ENCODE data around the gene TUNAR. TPM values are rescaled to one million over a fixed set of nuclear protein-coding genes. Genes with fewer than 3 reads are reported as not detected.

Gene TUNAR
- polyA plus RNA-seq, 1 donor from 2014 or later, result 33.2 TPM

DNA sequence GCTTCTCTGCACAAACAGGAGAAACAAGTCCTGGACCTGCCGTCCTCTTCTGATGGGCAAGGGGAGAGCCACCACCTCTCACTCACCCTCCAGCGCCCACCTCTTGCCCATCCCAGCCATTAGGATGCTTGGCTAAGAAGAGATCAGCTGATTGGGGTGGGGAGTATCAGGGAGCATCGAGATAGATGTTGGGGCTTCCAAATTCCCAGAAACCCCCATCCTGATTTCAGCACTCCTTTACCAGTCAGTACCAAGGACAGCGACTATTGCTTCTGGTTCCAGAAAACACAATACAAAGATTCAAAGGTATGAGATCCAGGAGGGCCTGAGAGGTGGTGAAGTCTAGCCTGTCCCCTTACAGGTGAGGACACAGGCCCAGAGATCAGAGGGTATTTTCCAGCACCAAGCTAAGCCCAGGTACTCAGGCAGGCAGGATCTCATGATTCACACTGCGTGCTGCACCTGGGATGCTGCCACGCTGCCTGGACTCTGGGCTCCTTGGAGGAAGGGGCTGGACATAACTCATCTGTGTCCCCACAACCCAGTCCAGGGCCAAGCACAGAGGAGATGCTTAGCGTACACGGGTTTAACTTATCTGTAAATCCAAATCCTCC is 76.6 kb downstream of the TUNAR start:
- H3K4me2 ChIP-seq (ENCODE audit: low read length), result no peak overlapping the region
- TF ChIP-seq MXI1 (conservative IDR thresholded peaks at IDR 0.05; ENCODE audit: poor library complexity, severe bottlenecking), result no peak
- TF ChIP-seq, protein P1, sequence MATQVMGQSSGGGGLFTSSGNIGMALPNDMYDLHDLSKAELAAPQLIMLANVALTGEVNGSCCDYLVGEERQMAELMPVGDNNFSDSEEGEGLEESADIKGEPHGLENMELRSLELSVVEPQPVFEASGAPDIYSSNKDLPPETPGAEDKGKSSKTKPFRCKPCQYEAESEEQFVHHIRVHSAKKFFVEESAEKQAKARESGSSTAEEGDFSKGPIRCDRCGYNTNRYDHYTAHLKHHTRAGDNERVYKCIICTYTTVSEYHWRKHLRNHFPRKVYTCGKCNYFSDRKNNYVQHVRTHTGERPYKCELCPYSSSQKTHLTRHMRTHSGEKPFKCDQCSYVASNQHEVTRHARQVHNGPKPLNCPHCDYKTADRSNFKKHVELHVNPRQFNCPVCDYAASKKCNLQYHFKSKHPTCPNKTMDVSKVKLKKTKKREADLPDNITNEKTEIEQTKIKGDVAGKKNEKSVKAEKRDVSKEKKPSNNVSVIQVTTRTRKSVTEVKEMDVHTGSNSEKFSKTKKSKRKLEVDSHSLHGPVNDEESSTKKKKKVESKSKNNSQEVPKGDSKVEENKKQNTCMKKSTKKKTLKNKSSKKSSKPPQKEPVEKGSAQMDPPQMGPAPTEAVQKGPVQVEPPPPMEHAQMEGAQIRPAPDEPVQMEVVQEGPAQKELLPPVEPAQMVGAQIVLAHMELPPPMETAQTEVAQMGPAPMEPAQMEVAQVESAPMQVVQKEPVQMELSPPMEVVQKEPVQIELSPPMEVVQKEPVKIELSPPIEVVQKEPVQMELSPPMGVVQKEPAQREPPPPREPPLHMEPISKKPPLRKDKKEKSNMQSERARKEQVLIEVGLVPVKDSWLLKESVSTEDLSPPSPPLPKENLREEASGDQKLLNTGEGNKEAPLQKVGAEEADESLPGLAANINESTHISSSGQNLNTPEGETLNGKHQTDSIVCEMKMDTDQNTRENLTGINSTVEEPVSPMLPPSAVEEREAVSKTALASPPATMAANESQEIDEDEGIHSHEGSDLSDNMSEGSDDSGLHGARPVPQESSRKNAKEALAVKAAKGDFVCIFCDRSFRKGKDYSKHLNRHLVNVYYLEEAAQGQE (IDR thresholded peaks at IDR 0.05; ENCODE audit: borderline replicate concordance), result peak; percentile 41
- H2AFZ ChIP-seq (ENCODE audit: low read depth, low read length), result no peak overlapping the region
- no peaks in the 10 kb centered on the region for H3K36me3 ChIP-seq (ENCODE audit: insufficient read depth, low read length)
- H4K20me1 ChIP-seq (ENCODE audit: insufficient read depth), result no peaks in the 10 kb centered on the region
- no peaks in the 10 kb centered on the region for H3K27me3 ChIP-seq (ENCODE audit: insufficient read depth, low read depth, low read length)
- no peaks in the 10 kb centered on the region for H3F3A ChIP-seq (ENCODE audit: insufficient read depth, low read length, poor library complexity, severe bottlenecking)
- no peaks in the 10 kb centered on the region for H3K9me2 ChIP-seq (ENCODE audit: insufficient read depth, low read length)
- H3K4me3 ChIP-seq (ENCODE audit: low read length), result no peak overlapping the region
- H3K9ac ChIP-seq (ENCODE audit: low read length), result no peak overlapping the region
- no peaks in the 10 kb centered on the region for H3K9me3 ChIP-seq (ENCODE audit: low read length)
- no peak overlapping the region for H3K27ac ChIP-seq (ENCODE audit: low read length)
- H3K79me2 ChIP-seq (replicated peaks; ENCODE audit: insufficient read depth, low read length), result no peaks in the 10 kb centered on the region

DNA sequence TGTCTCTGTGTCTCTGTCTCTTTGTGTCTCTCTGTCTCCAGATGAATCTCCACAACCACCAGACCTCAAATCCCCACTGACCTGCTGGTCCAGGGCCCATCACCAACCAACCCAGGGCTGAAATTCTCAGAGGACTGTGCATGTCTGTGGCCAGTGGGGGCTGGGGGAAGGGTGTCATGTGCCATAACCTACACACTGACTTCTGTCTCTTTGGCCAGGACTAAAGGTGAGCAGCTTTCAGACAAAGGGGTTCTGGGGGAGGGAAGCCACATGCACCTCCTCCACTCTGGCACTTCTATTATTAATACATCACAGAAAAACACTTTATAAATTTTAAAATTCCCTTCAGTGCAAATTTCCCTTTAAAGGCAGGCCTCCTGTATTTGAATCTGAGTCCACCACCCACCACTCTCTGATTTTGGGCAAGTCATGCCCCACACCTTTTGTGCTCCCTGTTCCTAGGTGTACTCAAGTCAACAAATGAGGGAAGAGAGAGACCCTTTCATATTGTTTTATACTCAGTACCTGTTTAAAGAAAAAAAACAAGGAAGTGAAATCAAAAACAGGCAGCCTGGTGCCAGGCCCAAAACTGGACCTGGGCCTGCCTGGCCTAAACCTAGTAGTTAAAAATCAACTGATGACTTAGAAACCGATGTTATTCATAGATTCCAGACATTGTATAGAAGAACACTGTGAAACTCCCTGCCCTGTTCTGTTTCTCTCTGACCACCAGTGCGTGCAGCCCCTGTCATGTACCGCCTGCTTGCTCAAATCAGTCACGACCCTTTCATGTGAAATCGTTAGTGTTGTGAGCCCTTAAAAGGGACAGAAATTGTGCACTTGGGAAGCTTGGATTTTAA is 80.2 kb downstream of the TUNAR start:
- Histone ChIP-seq H3F3A (ENCODE audit: insufficient read depth, low read length, poor library complexity, severe bottlenecking) (no peaks in the 10 kb centered on the region), H3K4me3 (ENCODE audit: low read length) (no peak overlapping the region), H3K9me3 (ENCODE audit: low read length) (no peaks in the 10 kb centered on the region), H3K9me2 (ENCODE audit: insufficient read depth, low read length) (no peaks in the 10 kb centered on the region), H3K36me3 (ENCODE audit: insufficient read depth, low read length) (no peaks in the 10 kb centered on the region), H3K27ac (ENCODE audit: low read length) (no peak overlapping the region), H3K79me2 (replicated peaks; ENCODE audit: insufficient read depth, low read length) (no peaks in the 10 kb centered on the region), H3K9ac (ENCODE audit: low read length) (no peak overlapping the region), H2AFZ (ENCODE audit: low read depth, low read length) (no peak overlapping the region), H4K20me1 (ENCODE audit: insufficient read depth) (no peaks in the 10 kb centered on the region), H3K27me3 (ENCODE audit: insufficient read depth, low read depth, low read length) (no peaks in the 10 kb centered on the region), H3K4me2 (ENCODE audit: low read length) (no peak overlapping the region)
- no peak for TF ChIP-seq POLR2AphosphoS5 (IDR thresholded peaks at IDR 0.05)
- no peak for TF ChIP-seq SMC3 (conservative IDR thresholded peaks at IDR 0.05; ENCODE audit: poor library complexity)
- no peak for TF ChIP-seq EZH2 (IDR thresholded peaks at IDR 0.05; ENCODE audit: borderline replicate concordance, insufficient read depth, low read length, poor library complexity, severe bottlenecking)
- no peak for TF ChIP-seq TAF1 (IDR thresholded peaks at IDR 0.05; ENCODE audit: low read depth)
- TF ChIP-seq, protein P2, sequence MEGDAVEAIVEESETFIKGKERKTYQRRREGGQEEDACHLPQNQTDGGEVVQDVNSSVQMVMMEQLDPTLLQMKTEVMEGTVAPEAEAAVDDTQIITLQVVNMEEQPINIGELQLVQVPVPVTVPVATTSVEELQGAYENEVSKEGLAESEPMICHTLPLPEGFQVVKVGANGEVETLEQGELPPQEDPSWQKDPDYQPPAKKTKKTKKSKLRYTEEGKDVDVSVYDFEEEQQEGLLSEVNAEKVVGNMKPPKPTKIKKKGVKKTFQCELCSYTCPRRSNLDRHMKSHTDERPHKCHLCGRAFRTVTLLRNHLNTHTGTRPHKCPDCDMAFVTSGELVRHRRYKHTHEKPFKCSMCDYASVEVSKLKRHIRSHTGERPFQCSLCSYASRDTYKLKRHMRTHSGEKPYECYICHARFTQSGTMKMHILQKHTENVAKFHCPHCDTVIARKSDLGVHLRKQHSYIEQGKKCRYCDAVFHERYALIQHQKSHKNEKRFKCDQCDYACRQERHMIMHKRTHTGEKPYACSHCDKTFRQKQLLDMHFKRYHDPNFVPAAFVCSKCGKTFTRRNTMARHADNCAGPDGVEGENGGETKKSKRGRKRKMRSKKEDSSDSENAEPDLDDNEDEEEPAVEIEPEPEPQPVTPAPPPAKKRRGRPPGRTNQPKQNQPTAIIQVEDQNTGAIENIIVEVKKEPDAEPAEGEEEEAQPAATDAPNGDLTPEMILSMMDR (IDR thresholded peaks at IDR 0.05; ENCODE audit: poor library complexity, severe bottlenecking), result no peak
- TF ChIP-seq, protein P1 (IDR thresholded peaks at IDR 0.05; ENCODE audit: borderline replicate concordance), result no peak
- no peak for TF ChIP-seq EP300 (conservative IDR thresholded peaks at IDR 0.05; ENCODE audit: poor library complexity, severe bottlenecking)
- no peak for TF ChIP-seq MXI1 (conservative IDR thresholded peaks at IDR 0.05; ENCODE audit: poor library complexity, severe bottlenecking)
- no peak for TF ChIP-seq RAD21 (conservative IDR thresholded peaks at IDR 0.05)
